ENCODE results near the gene CSMD2.

CSMD2 gene

GRCh38 chr1:33818071-33818470 is 347.0 kb downstream of the CSMD2 start:
- DNase-seq (ENCODE audit: low spot score), result no peak

- DNase-seq (ENCODE audit: low spot score), result no peak
Measured at GRCh38 chr1:33815061-33815460, 350.0 kb downstream of the CSMD2 start.

- DNase-seq (ENCODE audit: low spot score), result no peak
Measured at GRCh38 chr1:33814166-33814565, 350.9 kb downstream of the CSMD2 start.

- DNase-seq (ENCODE audit: low spot score), result no peak
Measured at GRCh38 chr1:33810571-33810970, 354.5 kb downstream of the CSMD2 start.

GRCh38 chr1:33805988-33806387 is 359.0 kb downstream of the CSMD2 start:
- DNase-seq (ENCODE audit: low spot score), result no peak

GRCh38 chr1:33802268-33802667 is 362.8 kb downstream of the CSMD2 start:
- no peak for DNase-seq (ENCODE audit: low spot score)

- DNase-seq (ENCODE audit: low spot score), result no peak
Measured at GRCh38 chr1:33797849-33798248, 367.2 kb downstream of the CSMD2 start.

- no peak for DNase-seq (ENCODE audit: low spot score)
Measured at GRCh38 chr1:33792651-33793050, 372.4 kb downstream of the CSMD2 start.

GRCh38 chr1:33792216-33792615 is 372.8 kb downstream of the CSMD2 start:
- DNase-seq (ENCODE audit: low spot score), result no peak

GRCh38 chr1:33791251-33791650 is 373.8 kb downstream of the CSMD2 start:
- no peak for DNase-seq (ENCODE audit: low spot score)

GRCh38 chr1:33790577-33790976 is 374.5 kb downstream of the CSMD2 start:
- DNase-seq (ENCODE audit: low spot score), result no peak

GRCh38 chr1:33784876-33785275 is 380.2 kb downstream of the CSMD2 start:
- no peak for DNase-seq (ENCODE audit: low spot score)

GRCh38 chr1:33782776-33783175 is 382.3 kb downstream of the CSMD2 start:
- DNase-seq (ENCODE audit: low spot score), result no peak

- no peak for DNase-seq (ENCODE audit: low spot score)
Measured at GRCh38 chr1:33781652-33782051, 383.4 kb downstream of the CSMD2 start.

GRCh38 chr1:33777337-33777736 is 387.7 kb downstream of the CSMD2 start:
- no peak for DNase-seq (ENCODE audit: low spot score)

GRCh38 chr1:33768821-33769220 is 396.2 kb downstream of the CSMD2 start:
- no peak for DNase-seq (ENCODE audit: low spot score)

GRCh38 chr1:33768106-33768505 is 396.9 kb downstream of the CSMD2 start:
- DNase-seq (ENCODE audit: low spot score), result no peak

GRCh38 chr1:33764149-33764548 is 400.9 kb downstream of the CSMD2 start:
- DNase-seq (ENCODE audit: low spot score), result no peak

GRCh38 chr1:33763406-33763805 is 401.6 kb downstream of the CSMD2 start:
- no peak for DNase-seq (ENCODE audit: low spot score)

GRCh38 chr1:33762962-33763361 is 402.1 kb downstream of the CSMD2 start:
- no peak for DNase-seq (ENCODE audit: low spot score)

GRCh38 chr1:33762109-33762830 is 402.8 kb downstream of the CSMD2 start:
- no peak for DNase-seq (ENCODE audit: low spot score)

GRCh38 chr1:33758698-33759097 is 406.3 kb downstream of the CSMD2 start:
- no peak for DNase-seq (ENCODE audit: low spot score)

GRCh38 chr1:33753087-33753856 is 411.8 kb downstream of the CSMD2 start:
- DNase-seq (ENCODE audit: low spot score), result no peak

GRCh38 chr1:33745942-33746341 is 419.1 kb downstream of the CSMD2 start:
- DNase-seq (ENCODE audit: low spot score), result no peak

All from D341Med (cell line).